SW 1271 (cell line): ENCODE results near the gene TPPP2.

ENCODE experiments used
- DNase-seq, 2 experiments: peaks; one replicate each; lab custom pipeline; 2025; lab: John Stamatoyannopoulos, UW

Gene TPPP2

DNA sequence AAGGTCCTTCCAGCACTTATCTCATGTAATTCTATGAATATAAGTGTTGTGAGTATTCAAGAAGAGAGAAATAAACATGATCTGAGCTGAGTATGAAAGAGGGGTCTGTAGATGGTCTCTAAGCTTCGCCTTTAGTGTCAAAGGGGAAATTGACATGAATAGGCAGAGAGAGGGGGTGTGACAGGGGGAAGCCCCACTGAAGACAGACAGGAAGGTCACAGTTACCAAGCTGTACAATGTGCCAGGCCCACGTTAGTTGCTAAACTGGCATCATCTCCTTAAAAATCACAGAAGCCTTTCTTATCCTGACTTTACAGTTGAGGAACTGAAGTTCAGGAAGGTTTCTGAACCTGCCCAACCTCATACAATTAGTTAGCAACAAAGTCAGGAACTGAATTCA lies 47.7 kb downstream of the TPPP2 start:
- DNase-seq: no peak

DNA sequence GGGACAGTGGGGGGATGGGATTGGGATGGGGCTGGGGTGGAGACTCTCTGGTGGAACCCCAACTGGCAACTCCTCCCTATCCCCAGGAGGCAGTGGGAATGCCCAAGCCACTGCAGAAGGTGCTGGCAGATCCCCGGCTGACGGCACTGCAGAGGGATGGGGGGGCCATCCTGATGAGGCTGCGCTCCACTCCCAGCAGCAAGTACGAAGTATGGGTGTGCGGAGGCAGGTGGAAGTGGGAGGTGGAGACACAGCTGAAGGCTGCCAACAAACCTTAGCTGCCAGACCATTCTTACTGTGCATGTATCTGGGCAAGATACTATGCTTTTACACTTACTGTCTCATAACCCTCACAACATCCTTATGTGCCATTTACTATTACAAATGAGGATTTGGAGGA lies 48.3 kb downstream of the TPPP2 start:
- no peak for DNase-seq

DNA sequence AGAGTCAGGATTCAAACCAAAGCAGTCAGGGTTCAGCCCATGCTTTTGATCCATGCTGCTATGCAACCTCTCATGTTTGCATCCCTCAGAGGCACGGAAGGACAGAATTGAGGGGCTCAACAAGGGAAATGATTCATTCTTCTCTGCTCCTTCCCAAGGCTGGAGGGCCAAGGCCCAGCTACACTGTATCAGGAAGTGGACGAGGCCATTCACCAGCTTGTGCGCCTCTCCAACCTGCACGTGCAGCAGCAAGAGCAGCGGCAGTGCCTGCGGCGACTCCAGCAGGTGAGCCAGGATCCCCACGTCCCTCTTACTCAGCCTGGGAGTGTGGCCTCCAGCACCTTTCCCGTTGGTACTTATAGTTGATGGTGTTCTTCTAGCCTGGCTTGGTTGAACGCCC lies 48.7 kb downstream of the TPPP2 start:
- no peak for DNase-seq

DNA sequence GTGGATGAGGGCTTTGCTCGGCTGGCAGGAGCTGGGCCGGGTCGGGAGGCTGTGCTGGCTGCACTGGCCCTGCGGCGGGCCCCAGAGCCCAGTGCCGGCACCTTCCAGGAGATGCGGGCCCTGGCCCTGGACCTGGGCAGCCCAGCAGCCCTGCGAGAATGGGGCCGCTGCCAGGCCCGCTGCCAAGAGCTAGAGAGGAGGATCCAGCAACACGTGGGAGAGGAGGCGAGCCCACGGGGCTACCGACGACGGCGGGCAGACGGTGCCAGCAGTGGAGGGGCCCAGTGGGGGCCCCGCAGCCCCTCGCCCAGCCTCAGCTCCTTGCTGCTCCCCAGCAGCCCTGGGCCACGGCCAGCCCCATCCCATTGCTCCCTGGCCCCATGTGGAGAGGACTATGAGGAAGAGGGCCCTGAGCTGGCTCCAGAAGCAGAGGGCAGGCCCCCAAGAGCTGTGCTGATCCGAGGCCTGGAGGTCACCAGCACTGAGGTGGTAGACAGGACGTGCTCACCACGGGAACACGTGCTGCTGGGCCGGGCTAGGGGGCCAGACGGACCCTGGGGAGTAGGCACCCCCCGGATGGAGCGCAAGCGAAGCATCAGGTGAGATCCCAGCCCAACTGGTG lies 51.6 kb downstream of the TPPP2 start:
- DNase-seq: no peak
